ENCODE data around the gene PCYT1A. TPM values are rescaled to one million over a fixed set of nuclear protein-coding genes. Genes with fewer than 3 reads are reported as not detected.

Gene PCYT1A
- total and polyA plus RNA-seq, 8 donors, result 11.8 to 127 (median 38.3) TPM

DNA sequence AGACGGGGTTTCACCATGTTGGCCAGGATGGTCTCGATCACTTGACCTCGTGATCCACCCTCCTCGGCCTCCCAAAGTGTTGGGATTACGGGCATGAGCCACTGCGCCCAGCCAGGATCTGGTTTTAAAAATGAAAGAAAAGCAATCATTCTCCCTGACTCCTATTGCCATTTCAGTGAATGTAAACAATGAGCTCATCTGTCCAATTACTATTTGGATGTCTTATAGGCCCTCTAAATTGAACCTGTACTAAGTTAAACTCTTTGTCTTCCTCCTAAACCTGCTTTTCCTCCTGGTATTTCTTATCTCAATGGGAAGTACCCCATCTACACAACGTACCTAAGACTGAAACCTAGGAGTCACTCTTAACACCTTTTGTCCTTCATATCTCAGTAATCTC lies 23.7 kb downstream of the PCYT1A start:
- H3K36me3 ChIP-seq, result peaks cover 16 to 80% (median 72%) of the 10 kb centered on the region in 4 donors
- WGBS, 5 donors, result 87 to 91% (median 88%) methylated on average over 7 of the region's 7 CpGs
- H3K4me3 ChIP-seq, result no peak overlapping the region
- peaks cover 0 to 11% (median 2%) of the 10 kb centered on the region in 4 donors for H3K4me1 ChIP-seq
- intact Hi-C loops (cut with DNase I; ENCODE audit: low total_unique reads), result no loop called here
- H3K27ac ChIP-seq, result no peak overlapping the region
- no peak for DNase-seq
- no peaks in the 10 kb centered on the region for H3K9me3 ChIP-seq
- H3K27me3 ChIP-seq, result no peaks in the 10 kb centered on the region
- TF ChIP-seq EP300 (IDR thresholded peaks at IDR 0.05), result no peak
- no peak for TF ChIP-seq POLR2A (IDR thresholded peaks at IDR 0.05)
- TF ChIP-seq POLR2AphosphoS5 (IDR thresholded peaks at IDR 0.05), result no peak
- TF ChIP-seq, protein P1, sequence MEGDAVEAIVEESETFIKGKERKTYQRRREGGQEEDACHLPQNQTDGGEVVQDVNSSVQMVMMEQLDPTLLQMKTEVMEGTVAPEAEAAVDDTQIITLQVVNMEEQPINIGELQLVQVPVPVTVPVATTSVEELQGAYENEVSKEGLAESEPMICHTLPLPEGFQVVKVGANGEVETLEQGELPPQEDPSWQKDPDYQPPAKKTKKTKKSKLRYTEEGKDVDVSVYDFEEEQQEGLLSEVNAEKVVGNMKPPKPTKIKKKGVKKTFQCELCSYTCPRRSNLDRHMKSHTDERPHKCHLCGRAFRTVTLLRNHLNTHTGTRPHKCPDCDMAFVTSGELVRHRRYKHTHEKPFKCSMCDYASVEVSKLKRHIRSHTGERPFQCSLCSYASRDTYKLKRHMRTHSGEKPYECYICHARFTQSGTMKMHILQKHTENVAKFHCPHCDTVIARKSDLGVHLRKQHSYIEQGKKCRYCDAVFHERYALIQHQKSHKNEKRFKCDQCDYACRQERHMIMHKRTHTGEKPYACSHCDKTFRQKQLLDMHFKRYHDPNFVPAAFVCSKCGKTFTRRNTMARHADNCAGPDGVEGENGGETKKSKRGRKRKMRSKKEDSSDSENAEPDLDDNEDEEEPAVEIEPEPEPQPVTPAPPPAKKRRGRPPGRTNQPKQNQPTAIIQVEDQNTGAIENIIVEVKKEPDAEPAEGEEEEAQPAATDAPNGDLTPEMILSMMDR (IDR thresholded peaks at IDR 0.05), result no peak

DNA sequence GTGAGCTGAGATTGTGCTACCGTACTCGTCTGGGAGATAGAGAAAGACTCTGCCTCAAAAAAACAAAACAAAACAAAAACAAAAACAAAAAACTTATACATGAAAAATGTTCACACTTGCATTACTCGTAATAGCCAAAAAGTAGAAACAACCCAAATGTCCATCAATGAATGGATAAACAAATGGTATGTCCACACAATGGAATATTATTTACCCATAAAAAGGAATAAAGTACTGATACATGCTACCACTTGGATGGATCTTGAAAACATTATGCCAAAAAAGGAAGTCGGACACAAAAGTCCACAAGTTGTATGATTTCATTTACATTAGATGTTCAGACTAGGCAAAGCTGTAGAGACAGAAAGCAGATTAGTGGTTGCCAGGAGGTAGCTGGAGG lies 26.7 kb downstream of the PCYT1A start:
- intact Hi-C loops (cut with DNase I; ENCODE audit: low total_unique reads), result no loop called here

DNA sequence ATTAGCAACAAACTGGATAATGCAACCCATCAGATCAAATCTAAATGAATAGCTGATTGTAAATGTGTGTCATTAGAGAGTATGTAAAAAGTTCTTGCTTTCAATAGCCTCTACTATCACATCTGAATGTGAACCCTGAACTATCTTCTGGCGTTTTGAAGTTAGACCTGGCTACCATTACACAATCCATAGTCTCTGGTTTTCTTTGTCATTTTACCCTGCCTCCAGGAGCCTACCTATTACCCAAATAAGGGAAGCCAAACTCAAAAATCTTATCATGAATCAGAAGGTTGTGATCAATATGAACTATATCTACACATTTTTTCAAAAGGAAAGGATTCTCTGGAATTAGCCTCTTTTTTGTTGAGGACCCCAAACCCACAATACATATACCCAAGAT lies 31.8 kb downstream of the PCYT1A start:
- intact Hi-C loops (cut with DNase I; ENCODE audit: low total_unique reads), result loop anchor here (10.0 kb wide), 2 partner anchors 259 to 429 kb away; partner anchors contain the start of gene SMCO1
- no peak for DNase-seq
- H3K36me3 ChIP-seq, result peaks cover 25 to 62% (median 53%) of the 10 kb centered on the region in 4 donors
- H3K4me3 ChIP-seq, result no peak overlapping the region
- TF ChIP-seq POLR2AphosphoS5 (IDR thresholded peaks at IDR 0.05) (no peak), POLR2A (IDR thresholded peaks at IDR 0.05) (no peak), EP300 (IDR thresholded peaks at IDR 0.05) (no peak)
- TF ChIP-seq, protein P1 (IDR thresholded peaks at IDR 0.05), result no peak
- 38 to 62% (median 55%) methylated on average over 1 of the region's 1 CpG for WGBS, 5 donors
- no peaks in the 10 kb centered on the region for H3K9me3 ChIP-seq
- H3K27me3 ChIP-seq, result no peaks in the 10 kb centered on the region
- H3K4me1 ChIP-seq, result no peaks in the 10 kb centered on the region
- no peak overlapping the region for H3K27ac ChIP-seq

More for the DNA sequence above, 26.7 kb downstream of the PCYT1A start:
- no peak for DNase-seq
- Histone ChIP-seq H3K4me3 (no peak overlapping the region), H3K27ac (no peak overlapping the region), H3K4me1 (peaks cover 0 to 4% (median 2%) of the 10 kb centered on the region in 4 donors), H3K9me3 (no peaks in the 10 kb centered on the region), H3K36me3 (peaks cover 15 to 75% (median 66%) of the 10 kb centered on the region in 4 donors), H3K27me3 (no peaks in the 10 kb centered on the region)
- TF ChIP-seq, protein P1 (IDR thresholded peaks at IDR 0.05), result no peak
- TF ChIP-seq POLR2AphosphoS5 (IDR thresholded peaks at IDR 0.05) (no peak), EP300 (IDR thresholded peaks at IDR 0.05) (no peak), POLR2A (IDR thresholded peaks at IDR 0.05) (no peak)
- 95 to 99% (median 98%) methylated on average over 4 of the region's 4 CpGs for WGBS, 5 donors

DNA sequence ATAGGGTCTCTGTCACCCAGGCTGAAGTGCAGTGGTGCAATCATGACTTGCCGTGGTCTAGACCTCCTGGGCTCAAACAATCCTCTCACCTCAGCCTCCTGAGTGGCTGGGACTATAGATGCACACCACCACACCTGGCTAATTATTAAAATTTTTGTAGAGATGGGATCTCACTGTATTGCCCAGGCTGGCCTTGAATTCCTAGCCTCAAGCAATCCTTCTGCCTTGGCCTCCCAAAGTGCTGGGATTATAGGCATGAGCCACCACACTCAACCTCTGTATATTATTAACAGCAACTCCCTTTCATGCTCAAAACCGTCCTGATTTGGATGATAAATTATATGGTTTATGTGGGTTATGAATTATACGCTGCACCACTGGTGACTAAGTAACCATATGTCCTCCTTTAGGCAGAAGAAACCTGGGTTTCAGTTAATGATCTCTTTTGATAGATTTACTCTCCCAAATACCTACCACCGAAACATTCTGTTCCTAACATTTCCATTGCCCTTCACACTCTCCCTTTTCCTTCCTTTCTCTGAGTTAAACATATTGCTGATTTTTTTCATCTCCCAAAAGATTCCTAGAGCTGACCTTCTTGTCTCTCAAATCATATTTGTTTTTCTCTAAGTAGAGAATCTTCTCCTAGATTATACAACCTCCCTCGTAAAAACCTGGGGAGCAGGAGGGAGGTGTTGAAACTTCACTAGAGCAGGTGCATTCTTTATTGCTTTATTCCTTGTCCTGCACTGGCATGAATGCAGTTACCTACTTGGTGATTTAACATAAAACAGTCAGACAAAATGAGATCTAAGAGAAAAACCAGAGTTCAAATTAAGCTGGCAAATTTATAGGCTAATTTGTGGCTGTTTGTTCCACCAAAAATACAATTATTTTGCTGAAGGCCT lies 32.9 kb downstream of the PCYT1A start:
- Histone ChIP-seq H3K4me1 (no peaks in the 10 kb centered on the region), H3K36me3 (peaks cover 25 to 57% (median 49%) of the 10 kb centered on the region in 4 donors), H3K27ac (no peak overlapping the region), H3K4me3 (no peak overlapping the region), H3K27me3 (no peaks in the 10 kb centered on the region), H3K9me3 (no peaks in the 10 kb centered on the region)
- no peak for DNase-seq
- intact Hi-C loops (cut with DNase I; ENCODE audit: low total_unique reads), result loop anchor here (10.0 kb wide), 2 partner anchors 260 to 430 kb away; partner anchors contain the start of gene SMCO1
- WGBS, 5 donors, result 67 to 81% (median 68%) methylated on average over 5 of the region's 5 CpGs
- TF ChIP-seq POLR2AphosphoS5 (IDR thresholded peaks at IDR 0.05) (no peak), POLR2A (IDR thresholded peaks at IDR 0.05) (no peak), EP300 (IDR thresholded peaks at IDR 0.05) (no peak)
- TF ChIP-seq, protein P1 (IDR thresholded peaks at IDR 0.05), result no peak
